Measurements from ENCODE around the gene HDAC4. TPM values are rescaled to one million over a fixed set of nuclear protein-coding genes. Genes with fewer than 3 reads are reported as not detected.
A peak's percentile ranks its signal among the peaks of the same experiment; 100 is the strongest.

HDAC4 gene
- total RNA-seq, 1 donor from 2014 or later: 65.7 TPM

- no peaks in the 10 kb centered on the region for H3K27me3 ChIP-seq
- no peaks in the 10 kb centered on the region for H3K4me1 ChIP-seq
- intact Hi-C loops (cut with DNase I): no loop called here
- TF ChIP-seq CTCF (IDR thresholded peaks at IDR 0.05): no peak
- no peak overlapping the region for H3K27ac ChIP-seq
- H3K4me3 ChIP-seq: no peak overlapping the region
- H3K36me3 ChIP-seq: no peaks in the 10 kb centered on the region
- no peaks in the 10 kb centered on the region for H3K9me3 ChIP-seq
- peak in 1 of 2 donors; percentile 50 for DNase-seq (ENCODE audit: low spot score in 2 of 2)
Observed at GRCh38 chr2:239008677-239009588, 391.9 kb downstream of the HDAC4 start.

- H3K27me3 ChIP-seq: no peaks in the 10 kb centered on the region
- no peaks in the 10 kb centered on the region for H3K4me1 ChIP-seq
- no peak overlapping the region for H3K27ac ChIP-seq
- DNase-seq (ENCODE audit: low spot score in 2 of 2): peak in 1 of 2 donors; percentile 15
- no peak overlapping the region for H3K4me3 ChIP-seq
- H3K36me3 ChIP-seq: no peaks in the 10 kb centered on the region
- TF ChIP-seq CTCF (IDR thresholded peaks at IDR 0.05): no peak
- intact Hi-C loops (cut with DNase I): no loop called here
- no peaks in the 10 kb centered on the region for H3K9me3 ChIP-seq
Observed at GRCh38 chr2:239008004-239008403, 392.8 kb downstream of the HDAC4 start.

DNA sequence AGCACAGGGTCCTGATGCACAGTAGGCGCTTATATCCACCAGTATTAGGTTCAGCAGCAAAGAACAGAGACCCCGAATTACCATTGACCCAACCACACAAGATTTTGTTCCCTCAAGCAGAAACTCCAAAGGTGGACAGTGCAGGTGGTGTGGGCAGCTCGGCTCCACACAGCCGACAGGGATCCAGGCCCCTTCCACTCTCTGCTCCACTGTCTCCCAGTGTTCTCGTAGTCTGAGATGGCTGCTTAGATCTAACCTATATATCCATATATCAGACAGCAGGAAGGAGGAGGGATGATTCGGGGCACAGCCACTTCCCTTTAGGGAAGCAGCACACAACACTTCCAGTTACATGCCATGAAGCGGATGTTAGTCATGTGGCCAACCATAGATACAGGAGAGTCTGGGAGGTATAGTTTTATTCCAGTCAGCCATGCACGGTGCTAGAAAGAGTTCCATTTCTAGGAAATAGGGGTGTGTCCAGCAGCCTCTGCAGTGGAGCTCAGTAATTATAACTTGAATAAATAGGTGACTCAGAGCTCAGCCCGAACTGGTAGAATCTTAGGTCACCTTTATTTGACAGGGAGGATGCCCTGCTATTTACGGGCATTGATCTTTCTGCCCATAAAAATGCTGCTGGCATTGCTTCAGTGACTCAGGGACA is 394.1 kb downstream of the HDAC4 start:
- no peaks in the 10 kb centered on the region for H3K9me3 ChIP-seq
- TF ChIP-seq CTCF (IDR thresholded peaks at IDR 0.05): no peak
- DNase-seq (ENCODE audit: low spot score in 2 of 2): no peak
- no peaks in the 10 kb centered on the region for H3K36me3 ChIP-seq
- no peaks in the 10 kb centered on the region for H3K4me1 ChIP-seq
- H3K27me3 ChIP-seq: no peaks in the 10 kb centered on the region
- H3K27ac ChIP-seq: no peak overlapping the region
- intact Hi-C loops (cut with DNase I): no loop called here
- no peak overlapping the region for H3K4me3 ChIP-seq

GRCh38 chr2:239005586-239005985 is 395.2 kb downstream of the HDAC4 start:
- no peak for TF ChIP-seq CTCF (IDR thresholded peaks at IDR 0.05)
- no peak for DNase-seq (ENCODE audit: low spot score in 2 of 2)
- no peaks in the 10 kb centered on the region for H3K9me3 ChIP-seq
- H3K4me1 ChIP-seq: no peaks in the 10 kb centered on the region
- intact Hi-C loops (cut with DNase I): no loop called here
- no peak overlapping the region for H3K4me3 ChIP-seq
- no peaks in the 10 kb centered on the region for H3K27me3 ChIP-seq
- H3K36me3 ChIP-seq: no peaks in the 10 kb centered on the region
- H3K27ac ChIP-seq: no peak overlapping the region

- Histone ChIP-seq H3K27ac (no peak overlapping the region), H3K27me3 (no peaks in the 10 kb centered on the region), H3K36me3 (no peaks in the 10 kb centered on the region), H3K9me3 (no peaks in the 10 kb centered on the region), H3K4me3 (no peak overlapping the region), H3K4me1 (no peaks in the 10 kb centered on the region)
- no peak for TF ChIP-seq CTCF (IDR thresholded peaks at IDR 0.05)
- intact Hi-C loops (cut with DNase I): no loop called here
- no peak for DNase-seq (ENCODE audit: low spot score in 2 of 2)
Observed at GRCh38 chr2:239004274-239005015, 396.4 kb downstream of the HDAC4 start.
